GM23338 (cell line): ENCODE results near the gene PIP5K1C.

Experiments
- CTCF ChIP-seq, 2 experiments: fragments of 200-600 bp in 1 of 2; sonication (generic) in 1 of 2; conservative IDR thresholded peaks; 2 replicates each; pipeline versions ENCODE4 v1.5.1 to v1.6.1; 2016 to 2017; ENCODE audit warnings: antibody characterized with exemption in 2 of 2, low read depth in 2 of 2, mild to moderate bottlenecking in 2 of 2, moderate library complexity in 1 of 2
- ZNF331 ChIP-seq: fragments of 250-450 bp; sonication (Bioruptor Pico); IDR thresholded peaks from 2 replicates; pipeline ENCODE4 v1.5.0; 2020; ENCODE audit warnings: low read depth, mild to moderate bottlenecking, moderate library complexity

- no peak for TF ChIP-seq CTCF (conservative IDR thresholded peaks at IDR 0.05; ENCODE audit: low read depth in 2 of 2)
- TF ChIP-seq ZNF331, result no peak
Measured at GRCh38 chr19:3612330-3612729, 87.9 kb downstream of the PIP5K1C start.
